HepG2 (cell line): ENCODE data around the gene TESK1. TPM values are rescaled to one million over a fixed set of nuclear protein-coding genes. Genes with fewer than 3 reads are reported as not detected.

Experiments used
- ATAC-seq: fragments of 200-7000 bp; cut with Tn5 transposase; 3 replicates; pipeline ENCODE4 v1.9.1; 2020; ENCODE audit warnings: mild to moderate bottlenecking, moderate library complexity
- BruUV-seq: library from RNA; stranded (reverse); fragments of 400-500 nt; replicated peaks from 2 replicates; lab custom pipeline; 2021; lab: Mats Ljungman, UMichigan
- CTCF ChIA-PET: fragments of 300-600 bp; formaldehyde crosslinking; extraction: SDS; loops from one replicate; lab custom pipeline; 2021; ENCODE audit warnings: low total read pairs, inconsistent platforms, low intra/inter-chr PET ratio; lab: Yijun Ruan, JAX
- POLR2A ChIA-PET: fragments of 350-600 bp; sonication (Branson Sonifier 250); formaldehyde crosslinking; loops from one replicate; lab custom pipeline; 2020; ENCODE audit warnings: antibody characterized with exemption, inconsistent platforms; lab: Yijun Ruan, JAX
- DNase-seq: peaks from one replicate; pipeline ENCODE4 v3.0.0-alpha.2; 2015; ENCODE audit warnings: low spot score
- FAIRE-seq: peaks from 3 replicates; lab custom pipeline; 2011; peaks lifted over from hg19 to GRCh38; lab: Jason Lieb, UNC
- H2AFZ ChIP-seq: one replicate; pipeline ENCODE4 v1.6.1; 2011; ENCODE audit warnings: low read length, inconsistent platforms
- H3K27ac ChIP-seq: fragments of 300-600 bp; 3 replicates; pipeline ENCODE4 v1.8.0; 2011; ENCODE audit warnings: mixed run types, mild to moderate bottlenecking, mixed read lengths, low read length, inconsistent platforms; ENCODE audit not compliant: insufficient read depth; ENCODE audit errors: extremely low read length
- H3K27me3 ChIP-seq, 2 experiments: fragments of 200-600 bp in 1 of 2; 2 replicates in 1 of 2; 3 replicates in 1 of 2; pipeline versions ENCODE4 v1.6.0 to v1.8.0; 2011; ENCODE audit warnings: low read length in 2 of 2, mild to moderate bottlenecking in 2 of 2, moderate library complexity in 2 of 2, inconsistent platforms in 1 of 2; ENCODE audit not compliant: insufficient read depth in 2 of 2, control insufficient read depth in 1 of 2
- H3K36me3 ChIP-seq, 2 experiments: fragments of 200-600 bp in 1 of 2; replicated peaks in 1 of 2; 2 replicates in 1 of 2; 3 replicates in 1 of 2; pipeline versions ENCODE4 v1.5.1 to v1.8.0; 2011; ENCODE audit warnings: low read length in 2 of 2, inconsistent platforms in 1 of 2; ENCODE audit not compliant: insufficient read depth in 2 of 2, control insufficient read depth in 1 of 2
- H3K4me1 ChIP-seq: 2 replicates; pipeline ENCODE4 v1.5.1; 2012; ENCODE audit warnings: low read length, inconsistent platforms; ENCODE audit not compliant: insufficient read depth
- H3K4me2 ChIP-seq: 2 replicates; pipeline ENCODE4 v1.6.0; 2011; ENCODE audit warnings: low read depth, low read length, inconsistent platforms
- H3K4me3 ChIP-seq, 3 experiments: fragments of 200-600 bp in 1 of 3; sonication (generic), shearing (Covaris generic) in 1 of 3; replicated peaks in 1 of 3; 2 replicates each; pipeline ENCODE4 v1.5.1; 2011 to 2016; ENCODE audit warnings: low read length in 3 of 3, inconsistent platforms in 2 of 3, low read depth in 2 of 3, mild to moderate bottlenecking in 2 of 3, control low read depth in 1 of 3, mixed read lengths in 1 of 3; ENCODE audit not compliant: insufficient read depth in 1 of 3
- H3K79me2 ChIP-seq: one replicate; pipeline ENCODE4 v1.6.1; 2011; ENCODE audit warnings: low read length, inconsistent platforms; ENCODE audit not compliant: insufficient read depth
- H3K9ac ChIP-seq: 2 replicates; pipeline ENCODE4 v1.6.0; 2011; ENCODE audit warnings: mild to moderate bottlenecking, low read depth, low read length, inconsistent platforms; ENCODE audit not compliant: insufficient read depth
- H3K9me3 ChIP-seq: 2 replicates; pipeline ENCODE4 v1.5.1; 2012; ENCODE audit warnings: mild to moderate bottlenecking, low read length
- H4K20me1 ChIP-seq: 2 replicates; pipeline ENCODE4 v1.6.0; 2011; ENCODE audit warnings: inconsistent platforms, mild to moderate bottlenecking, low read length, moderate library complexity; ENCODE audit not compliant: insufficient read depth
- GABPB1 ChIP-seq: IDR thresholded peaks from 2 replicates; pipeline ENCODE4 v1.6.1; 2016; ENCODE audit warnings: mild to moderate bottlenecking, missing genetic modification reagents, moderate library complexity, missing compliant biosample characterization
- ISX ChIP-seq: sonication (generic); formaldehyde crosslinking; conservative IDR thresholded peaks from 2 replicates; pipeline ENCODE4 v1.5.0; 2020; ENCODE audit warnings: missing genetic modification reagents
- MIXL1 ChIP-seq: IDR thresholded peaks from 2 replicates; pipeline ENCODE4 v1.6.1; 2016
- SAP130 ChIP-seq: IDR thresholded peaks from 2 replicates; pipeline ENCODE4 v1.6.1; 2016; ENCODE audit warnings: low read depth
- ZFY ChIP-seq: sonication (generic); formaldehyde crosslinking; IDR thresholded peaks from 2 replicates; pipeline ENCODE4 v1.4.0; 2020; ENCODE audit warnings: missing genetic modification reagents
- ZNF550 ChIP-seq: sonication (generic); formaldehyde crosslinking; IDR thresholded peaks from 2 replicates; pipeline ENCODE4 v1.4.0; 2020; ENCODE audit warnings: mild to moderate bottlenecking, missing genetic modification reagents, borderline replicate concordance
- ZNF766 ChIP-seq: sonication (generic); formaldehyde crosslinking; IDR thresholded peaks from 2 replicates; pipeline ENCODE4 v1.5.0; 2020; ENCODE audit warnings: missing genetic modification reagents, borderline replicate concordance
- WGBS: methylation state at CpG from one replicate; pipeline ENCODE4 v1.1.6; 2017; ENCODE audit warnings: low lambda C conversion rate; 5-methylcytosine and 5-hydroxymethylcytosine counted together
- in situ Hi-C: cut with HindIII; loops from 2 replicates; pipeline ENCODE4 v1.10.0; 2017; ENCODE audit warnings: low pct_unique_long_range_greater_than_20kb; ENCODE audit not compliant: extremely low pct_ligation_motif_present
- intact Hi-C: fragments of 100-400 bp; cut with micrococcal nuclease; formaldehyde crosslinking; loops from one replicate; pipeline ENCODE4 v1.10.0; 2022; ENCODE audit not compliant: unreplicated experiment
- polyA plus RNA-seq, 8 experiments: library from polyadenylated mRNA; depleted of rRNA in 3 of 8; stranded (reverse) in 7 of 8; unstranded in 1 of 8; fragments of >200 nt; fragmentation: Illumina TruSeq in 4 of 8; extraction: Trizol in 4 of 8; gene quantifications; 2 replicates each; pipeline versions ENCODE4 v1.2.1 to v1.2.3, GENCODE V29; 2011 to 2016; ENCODE audit warnings: low read depth in 4 of 8, missing spikeins in 1 of 8, mixed read lengths in 1 of 8; ENCODE audit not compliant: insufficient read depth in 1 of 8
- total RNA-seq, 5 experiments: library from RNA; depleted of rRNA; stranded (reverse); fragments of >200 nt; fragmentation: Illumina TruSeq; extraction: Trizol; gene quantifications; 2 replicates each; pipeline ENCODE4 v1.2.3, GENCODE V29; 2016; ENCODE audit warnings: low read depth in 1 of 5
- TF ChIP-seq, protein P1 (sequence below): sonication (generic); formaldehyde crosslinking; IDR thresholded peaks from 2 replicates; pipeline ENCODE4 v1.8.1; 2023; ENCODE audit warnings: mild to moderate bottlenecking, moderate library complexity, missing genetic modification reagents
- TF ChIP-seq, protein P2 (sequence below): sonication (generic); IDR thresholded peaks from 2 replicates; pipeline ENCODE4 v1.6.1; 2016; ENCODE audit warnings: low read depth, borderline replicate concordance
- TF ChIP-seq, protein P3 (sequence below): sonication (generic); formaldehyde crosslinking; IDR thresholded peaks from 2 replicates; pipeline ENCODE4 v1.4.0; 2020; ENCODE audit warnings: missing genetic modification reagents
- TF ChIP-seq, protein P4 (sequence below): sonication (generic); formaldehyde crosslinking; IDR thresholded peaks from 2 replicates; pipeline ENCODE4 v1.4.0; 2020; ENCODE audit warnings: missing genetic modification reagents

The TESK1 gene
- total and polyA plus RNA-seq, 2 of the 13 experiments (the other 11 are each of a cell fraction or from before 2014, with no cell fraction given) = 7.3 to 13.6 TPM

DNA sequence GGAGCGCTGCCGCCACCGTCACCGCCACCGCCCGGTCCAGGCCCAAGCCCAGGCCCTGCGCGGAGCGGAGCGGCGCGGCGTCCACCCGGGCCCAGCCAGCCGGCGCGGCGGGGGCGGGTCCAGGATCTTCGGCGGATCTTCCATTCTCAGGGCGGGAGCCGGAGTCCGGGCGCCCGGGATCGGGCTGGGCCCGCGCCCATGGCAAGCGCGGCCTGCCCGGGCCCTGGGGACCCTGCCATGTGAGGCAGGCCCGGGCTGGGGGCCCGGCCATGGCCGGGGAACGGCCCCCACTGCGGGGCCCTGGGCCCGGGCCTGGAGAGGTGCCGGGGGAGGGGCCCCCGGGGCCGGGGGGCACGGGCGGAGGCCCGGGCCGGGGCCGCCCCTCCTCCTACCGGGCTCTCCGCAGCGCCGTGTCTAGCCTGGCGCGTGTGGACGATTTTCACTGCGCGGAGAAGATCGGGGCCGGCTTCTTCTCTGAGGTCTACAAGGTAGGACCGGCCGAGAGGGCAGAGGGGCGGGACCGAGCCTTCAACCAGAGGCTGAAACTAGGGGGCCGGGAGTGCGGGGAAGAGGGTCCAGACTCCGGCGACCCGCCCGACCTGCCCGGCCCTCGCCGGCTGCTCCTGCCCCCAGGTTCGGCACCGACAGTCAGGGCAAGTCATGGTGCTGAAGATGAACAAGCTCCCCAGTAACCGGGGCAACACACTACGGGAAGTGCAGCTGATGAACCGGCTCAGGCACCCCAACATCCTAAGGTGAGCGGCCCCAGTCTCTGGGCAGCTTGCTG lies 482 bp downstream of the TESK1 start:
- H3K79me2 ChIP-seq = peaks cover 4% of the 10 kb centered on the region
- DNase-seq (no peak), ATAC-seq (peak; percentile 1; the same call in 1 of the 3 replicates), FAIRE-seq (no peak)
- H4K20me1 ChIP-seq = no peaks in the 10 kb centered on the region; the same call in 1 of the 2 replicates
- H3K27ac ChIP-seq = peak overlapping the region; percentile 46
- WGBS = 0% methylated on average over 16 of the region's 76 CpGs
- no peaks in the 10 kb centered on the region; a peak in 2 of 5 replicates for H3K27me3 ChIP-seq
- CTCF ChIA-PET = no interaction called here
- H3K4me3 ChIP-seq = peak overlapping the region; percentile 63 to 90 (median 69)
- POLR2A ChIA-PET = no interaction called here
- no TSS peak for BruUV-seq
- no peak overlapping the region for H2AFZ ChIP-seq
- intact Hi-C loops (no loop called here), in situ Hi-C loops (no loop called here)
- peak overlapping the region; percentile 88 for H3K4me2 ChIP-seq
- H3K9ac ChIP-seq = peak overlapping the region; percentile 73
- H3K4me1 ChIP-seq = peaks cover 28% of the 10 kb centered on the region
- H3K36me3 ChIP-seq = peaks cover 3 to 14% of the 10 kb centered on the region in 2 experiments; a peak in 3 of 5 replicates
- H3K9me3 ChIP-seq = no peaks in the 10 kb centered on the region
- TF ChIP-seq ZNF766 (CRISPR knock-in tag) (0 out of 2 replicates have a peak, but pooled peaks have one; percentile 22), ZNF550 (0 out of 2 replicates have a peak, but pooled peaks have one; percentile 72), SAP130 (CRISPR knock-in tag) (0 out of 2 replicates have a peak, but pooled peaks have one; percentile 17), ISX (CRISPR knock-in tag) (0 out of 2 replicates have a peak, but pooled peaks have one; percentile 1), MIXL1 (CRISPR knock-in tag) (no peak), GABPB1 (CRISPR knock-in tag) (0 out of 2 replicates have a peak, but pooled peaks have one; percentile 12), ZFY (peak; percentile 29; the same call in 1 of the 2 replicates)
- TF ChIP-seq, protein P1, sequence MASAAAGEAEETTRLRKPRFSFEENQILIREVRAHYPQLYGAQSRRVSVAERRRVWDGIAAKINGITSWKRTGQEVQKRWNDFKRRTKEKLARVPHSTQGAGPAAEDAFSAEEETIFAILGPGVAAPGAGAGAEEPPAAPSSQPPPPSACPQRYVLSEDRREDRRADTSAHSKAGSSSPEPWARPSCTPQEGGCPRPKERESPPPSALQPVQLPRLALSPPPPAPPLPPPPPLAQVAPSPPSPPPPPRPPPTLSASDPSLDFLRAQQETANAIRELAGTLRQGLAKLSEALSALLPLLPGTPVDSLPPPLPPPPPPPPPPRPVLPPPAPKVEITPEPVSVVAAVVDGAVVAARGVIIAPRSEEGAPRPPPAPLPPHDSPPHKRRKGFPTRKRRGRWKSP (CRISPR knock-in tag) = 0 out of 2 replicates have a peak, but pooled peaks have one; percentile 41
- TF ChIP-seq, protein P2, sequence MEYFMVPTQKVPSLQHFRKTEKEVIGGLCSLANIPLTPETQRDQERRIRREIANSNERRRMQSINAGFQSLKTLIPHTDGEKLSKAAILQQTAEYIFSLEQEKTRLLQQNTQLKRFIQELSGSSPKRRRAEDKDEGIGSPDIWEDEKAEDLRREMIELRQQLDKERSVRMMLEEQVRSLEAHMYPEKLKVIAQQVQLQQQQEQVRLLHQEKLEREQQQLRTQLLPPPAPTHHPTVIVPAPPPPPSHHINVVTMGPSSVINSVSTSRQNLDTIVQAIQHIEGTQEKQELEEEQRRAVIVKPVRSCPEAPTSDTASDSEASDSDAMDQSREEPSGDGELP = 0 out of 2 replicates have a peak, but pooled peaks have one; percentile 13
- TF ChIP-seq, protein P3, sequence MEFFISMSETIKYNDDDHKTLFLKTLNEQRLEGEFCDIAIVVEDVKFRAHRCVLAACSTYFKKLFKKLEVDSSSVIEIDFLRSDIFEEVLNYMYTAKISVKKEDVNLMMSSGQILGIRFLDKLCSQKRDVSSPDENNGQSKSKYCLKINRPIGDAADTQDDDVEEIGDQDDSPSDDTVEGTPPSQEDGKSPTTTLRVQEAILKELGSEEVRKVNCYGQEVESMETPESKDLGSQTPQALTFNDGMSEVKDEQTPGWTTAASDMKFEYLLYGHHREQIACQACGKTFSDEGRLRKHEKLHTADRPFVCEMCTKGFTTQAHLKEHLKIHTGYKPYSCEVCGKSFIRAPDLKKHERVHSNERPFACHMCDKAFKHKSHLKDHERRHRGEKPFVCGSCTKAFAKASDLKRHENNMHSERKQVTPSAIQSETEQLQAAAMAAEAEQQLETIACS = no peak
- TF ChIP-seq, protein P4, sequence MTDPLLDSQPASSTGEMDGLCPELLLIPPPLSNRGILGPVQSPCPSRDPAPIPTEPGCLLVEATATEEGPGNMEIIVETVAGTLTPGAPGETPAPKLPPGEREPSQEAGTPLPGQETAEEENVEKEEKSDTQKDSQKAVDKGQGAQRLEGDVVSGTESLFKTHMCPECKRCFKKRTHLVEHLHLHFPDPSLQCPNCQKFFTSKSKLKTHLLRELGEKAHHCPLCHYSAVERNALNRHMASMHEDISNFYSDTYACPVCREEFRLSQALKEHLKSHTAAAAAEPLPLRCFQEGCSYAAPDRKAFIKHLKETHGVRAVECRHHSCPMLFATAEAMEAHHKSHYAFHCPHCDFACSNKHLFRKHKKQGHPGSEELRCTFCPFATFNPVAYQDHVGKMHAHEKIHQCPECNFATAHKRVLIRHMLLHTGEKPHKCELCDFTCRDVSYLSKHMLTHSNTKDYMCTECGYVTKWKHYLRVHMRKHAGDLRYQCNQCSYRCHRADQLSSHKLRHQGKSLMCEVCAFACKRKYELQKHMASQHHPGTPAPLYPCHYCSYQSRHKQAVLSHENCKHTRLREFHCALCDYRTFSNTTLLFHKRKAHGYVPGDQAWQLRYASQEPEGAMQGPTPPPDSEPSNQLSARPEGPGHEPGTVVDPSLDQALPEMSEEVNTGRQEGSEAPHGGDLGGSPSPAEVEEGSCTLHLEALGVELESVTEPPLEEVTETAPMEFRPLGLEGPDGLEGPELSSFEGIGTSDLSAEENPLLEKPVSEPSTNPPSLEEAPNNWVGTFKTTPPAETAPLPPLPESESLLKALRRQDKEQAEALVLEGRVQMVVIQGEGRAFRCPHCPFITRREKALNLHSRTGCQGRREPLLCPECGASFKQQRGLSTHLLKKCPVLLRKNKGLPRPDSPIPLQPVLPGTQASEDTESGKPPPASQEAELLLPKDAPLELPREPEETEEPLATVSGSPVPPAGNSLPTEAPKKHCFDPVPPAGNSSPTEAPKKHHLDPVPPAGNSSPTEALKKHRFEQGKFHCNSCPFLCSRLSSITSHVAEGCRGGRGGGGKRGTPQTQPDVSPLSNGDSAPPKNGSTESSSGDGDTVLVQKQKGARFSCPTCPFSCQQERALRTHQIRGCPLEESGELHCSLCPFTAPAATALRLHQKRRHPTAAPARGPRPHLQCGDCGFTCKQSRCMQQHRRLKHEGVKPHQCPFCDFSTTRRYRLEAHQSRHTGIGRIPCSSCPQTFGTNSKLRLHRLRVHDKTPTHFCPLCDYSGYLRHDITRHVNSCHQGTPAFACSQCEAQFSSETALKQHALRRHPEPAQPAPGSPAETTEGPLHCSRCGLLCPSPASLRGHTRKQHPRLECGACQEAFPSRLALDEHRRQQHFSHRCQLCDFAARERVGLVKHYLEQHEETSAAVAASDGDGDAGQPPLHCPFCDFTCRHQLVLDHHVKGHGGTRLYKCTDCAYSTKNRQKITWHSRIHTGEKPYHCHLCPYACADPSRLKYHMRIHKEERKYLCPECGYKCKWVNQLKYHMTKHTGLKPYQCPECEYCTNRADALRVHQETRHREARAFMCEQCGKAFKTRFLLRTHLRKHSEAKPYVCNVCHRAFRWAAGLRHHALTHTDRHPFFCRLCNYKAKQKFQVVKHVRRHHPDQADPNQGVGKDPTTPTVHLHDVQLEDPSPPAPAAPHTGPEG = peak; percentile 6; the same call in 1 of the 2 replicates
